Measurements from ENCODE around the gene CELA2B.
A peak's percentile ranks its signal among the peaks of the same experiment; 100 is the strongest.
"Not testable (repeated sequence)": the region's sequence is repeated elsewhere in the genome, so short reads cannot be mapped to it uniquely, and the experiment has no call there.

CELA2B gene

DNA sequence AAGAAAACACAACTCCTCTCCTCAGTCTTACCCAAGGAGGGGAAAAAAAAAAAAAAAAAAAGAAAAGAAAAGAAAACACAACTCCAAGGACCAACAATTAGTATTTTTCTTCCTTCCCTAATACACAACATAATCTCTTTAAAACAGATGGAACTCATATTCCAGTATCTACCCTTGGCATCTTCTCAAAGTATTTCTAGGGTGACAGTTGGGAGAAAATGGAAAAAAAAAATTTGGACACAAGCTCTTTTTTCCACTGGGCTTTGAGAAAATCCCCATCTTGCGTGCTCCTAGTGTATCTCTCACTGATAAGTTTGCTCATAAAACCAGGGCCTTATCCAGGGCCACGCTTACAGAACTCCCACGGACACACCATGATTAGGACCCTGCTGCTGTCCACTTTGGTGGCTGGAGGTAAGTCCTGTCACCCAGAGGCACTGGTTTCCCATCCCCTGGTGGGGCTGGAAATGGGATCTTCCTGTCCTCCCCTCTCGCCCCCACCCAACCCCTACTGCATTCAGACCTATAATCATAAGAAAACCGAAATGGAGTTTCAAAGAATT is at the start of gene CELA2B:
TSS of gene CELA2B (plus strand) at position 353 of the 563 bp plus-strand sequence. CDS start at position 375, 22 bp downstream.
- no peak for DNase-seq (ENCODE audit: low read depth in 2 of 2)

DNA sequence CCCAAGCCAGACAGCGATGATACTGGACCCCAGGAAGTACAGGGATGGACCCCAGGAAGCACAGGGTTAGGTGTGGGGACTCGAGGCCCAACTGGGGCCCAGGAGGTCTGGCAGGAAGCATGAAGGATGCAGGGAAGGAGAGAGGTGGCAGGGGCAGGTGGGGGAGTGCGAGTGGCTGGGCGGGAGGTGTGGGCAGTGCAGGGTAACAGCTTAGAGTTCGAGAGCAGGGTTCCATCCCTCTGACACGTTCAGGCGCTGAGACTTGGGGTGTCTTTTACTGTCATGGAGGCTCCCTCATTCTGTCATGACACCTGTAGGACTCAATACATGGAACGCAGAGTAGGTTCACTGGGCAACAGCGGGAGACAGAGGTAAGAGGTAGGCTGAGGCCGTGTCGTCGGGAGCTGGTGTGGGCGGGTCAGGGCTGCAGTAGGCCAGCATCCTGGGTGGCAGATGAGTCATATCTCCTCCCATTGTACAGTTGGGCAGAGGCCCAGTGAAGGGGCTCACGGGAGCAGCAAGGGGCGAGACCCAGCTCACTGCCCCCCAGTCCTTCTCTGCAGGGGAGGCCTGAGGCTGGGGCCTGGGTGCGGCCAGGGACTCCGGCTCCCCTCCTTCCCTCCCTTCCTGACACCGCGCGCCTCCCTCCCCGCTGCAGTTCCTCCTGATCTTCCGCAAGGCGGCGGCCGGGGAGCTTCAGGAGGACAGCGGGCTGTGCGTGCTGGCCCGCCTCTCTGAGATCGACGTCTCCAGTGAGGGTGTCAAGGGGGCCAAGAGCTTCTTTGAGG is 49.2 kb upstream of the CELA2B start:
- DNase-seq (ENCODE audit: low read depth in 2 of 2), result no peak

DNA sequence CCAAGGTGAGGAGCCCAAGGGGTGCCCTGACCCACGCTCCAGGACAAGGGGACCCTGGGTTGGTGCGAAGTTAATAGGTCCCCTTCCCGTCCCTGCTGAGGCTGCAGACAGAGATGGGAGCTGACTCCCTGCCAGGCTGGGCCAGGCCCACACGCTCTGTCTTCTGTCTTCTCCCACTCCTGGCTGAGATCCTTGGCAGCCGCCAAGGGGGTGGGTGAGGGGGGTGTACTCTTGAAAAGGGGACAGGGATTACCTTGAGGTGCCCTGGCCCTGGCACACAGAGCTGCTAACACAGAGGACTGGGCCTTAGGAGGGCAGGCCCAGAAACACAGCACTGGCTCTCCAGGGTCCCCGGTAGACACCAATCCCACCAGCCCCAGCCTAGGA is 48.6 kb upstream of the CELA2B start:
- no peak for DNase-seq (ENCODE audit: low read depth in 2 of 2)

DNA sequence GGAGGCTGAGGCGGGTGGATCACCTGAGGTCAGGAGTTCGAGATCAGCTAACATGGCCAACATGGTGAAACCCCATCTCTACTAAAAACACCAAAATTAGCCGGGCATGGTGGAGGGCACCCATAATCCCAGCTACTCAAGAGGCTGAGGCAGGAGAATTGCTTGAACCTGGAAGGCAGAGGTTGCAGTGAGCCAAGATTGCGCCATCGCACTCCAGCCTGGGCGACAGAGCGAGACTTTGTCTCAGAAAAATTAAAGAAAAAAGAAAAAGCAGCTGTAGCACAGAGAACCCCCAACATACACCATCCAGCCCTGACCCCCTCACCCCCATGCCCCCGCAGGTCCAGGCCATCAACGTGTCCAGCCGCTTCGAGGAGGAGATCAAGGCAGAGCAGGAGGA is 47.7 kb upstream of the CELA2B start:
- not testable (repeated sequence) for DNase-seq (ENCODE audit: low read depth in 2 of 2)

DNA sequence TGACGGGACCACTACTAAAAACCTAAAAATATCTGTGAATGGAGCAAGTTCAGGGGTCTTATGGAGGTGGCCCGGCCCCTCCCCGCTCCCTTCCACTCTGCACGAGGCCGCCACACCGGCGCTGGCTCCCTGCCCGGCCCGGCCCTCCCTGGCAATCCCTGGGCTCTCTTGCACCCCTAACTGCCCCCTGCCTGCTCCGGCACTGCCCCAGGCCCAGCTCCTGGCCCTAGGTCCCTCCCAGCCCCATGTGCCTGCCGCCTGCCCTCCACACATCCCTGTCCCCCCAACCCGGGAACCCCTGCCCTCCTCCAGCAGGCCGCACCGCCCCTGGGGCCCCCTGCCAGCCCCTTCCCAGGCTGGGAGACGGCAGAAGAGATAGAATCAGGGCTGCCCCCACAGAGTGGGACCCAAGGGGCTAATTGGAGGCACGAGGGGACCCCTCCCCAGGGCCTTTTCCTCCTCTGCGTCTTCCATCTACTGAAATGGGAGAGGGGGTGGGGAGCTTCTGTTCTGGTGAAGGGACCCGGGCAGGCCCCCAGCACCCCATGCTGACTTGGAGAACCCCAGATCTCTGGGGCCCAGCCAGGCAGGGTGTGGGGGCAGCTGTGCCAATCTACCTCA is 47.0 kb upstream of the CELA2B start:
- DNase-seq (ENCODE audit: low read depth in 2 of 2), result no peak

DNA sequence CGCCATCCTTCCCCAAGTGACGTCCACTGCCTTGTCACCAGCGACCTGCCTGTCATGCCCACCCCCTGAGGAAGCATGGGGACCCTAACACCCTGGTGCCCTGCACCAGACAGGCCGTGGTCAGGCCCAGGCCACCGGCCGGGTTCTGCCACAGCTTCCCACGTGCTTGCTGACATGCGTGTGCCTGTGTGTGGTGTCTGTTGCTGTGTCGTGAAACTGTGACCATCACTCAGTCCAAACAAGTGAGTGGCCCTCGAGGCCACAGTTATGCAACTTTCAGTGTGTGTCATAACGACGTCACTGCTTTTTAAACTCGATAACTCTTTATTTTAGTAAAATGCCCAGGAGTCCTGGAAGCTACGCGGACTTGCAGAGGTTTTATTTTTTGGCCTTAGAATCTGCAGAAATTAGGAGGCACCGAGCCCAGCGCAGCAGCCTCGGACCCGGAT is 46.2 kb upstream of the CELA2B start:
- no peak for DNase-seq (ENCODE audit: low read depth in 2 of 2)

DNA sequence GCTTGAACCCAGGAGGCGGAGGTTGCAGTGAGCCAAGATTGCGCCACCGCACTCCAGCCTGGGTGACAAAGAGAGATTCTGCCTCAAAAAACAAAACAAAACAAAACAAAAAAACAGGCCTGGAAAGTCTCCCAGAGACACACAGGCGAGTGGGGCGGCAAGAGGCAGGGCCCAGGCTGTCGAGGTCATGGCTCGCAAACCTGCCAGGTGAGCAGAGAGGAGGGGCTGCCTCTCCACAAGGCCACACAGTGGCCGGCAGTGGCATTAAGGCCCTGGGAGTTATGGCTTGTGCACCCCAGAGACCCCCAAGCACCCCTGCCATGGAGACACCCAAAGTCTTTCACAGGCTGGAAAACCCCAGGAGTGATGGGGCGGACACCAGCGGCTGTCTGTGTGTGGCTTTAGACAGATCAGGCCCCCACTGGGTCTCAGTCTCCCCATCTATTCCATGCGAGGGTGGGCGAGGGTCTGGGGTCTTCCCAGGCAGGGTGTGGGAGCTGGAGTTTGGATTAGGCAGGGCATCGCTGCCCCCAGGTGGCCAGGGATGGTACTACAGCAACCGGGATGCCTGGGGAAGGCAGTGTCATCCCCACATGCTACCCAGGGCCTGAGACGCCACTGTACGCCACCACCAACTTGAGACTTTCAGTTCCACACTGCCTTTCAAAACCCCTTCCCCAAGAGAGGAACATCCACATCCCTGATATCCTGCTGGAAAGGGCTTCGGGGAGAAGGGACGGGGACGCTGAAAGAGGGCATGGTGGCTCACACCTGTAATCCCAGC is 44.9 kb upstream of the CELA2B start:
- peak; percentile 67 to 78 for DNase-seq (ENCODE audit: low read depth in 2 of 2)

DNA sequence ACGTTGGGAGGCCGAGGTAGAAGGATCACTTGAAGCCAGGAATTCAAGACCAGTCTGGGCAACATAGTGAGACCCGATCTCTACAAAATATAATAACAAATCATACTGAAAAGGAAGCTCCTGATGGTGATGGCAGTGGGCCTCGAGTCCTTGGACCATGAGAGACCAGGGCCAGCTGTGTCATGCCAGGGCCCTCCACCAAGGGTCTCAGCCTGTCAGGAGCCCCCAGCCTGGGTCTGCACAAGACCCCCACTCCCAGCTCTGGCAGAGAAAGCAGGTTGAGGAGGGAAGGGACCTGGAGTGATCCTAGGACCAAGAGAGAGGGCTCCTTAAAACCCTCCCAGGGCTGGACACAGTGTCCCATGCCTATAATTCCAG is 44.3 kb upstream of the CELA2B start:
- no peak for DNase-seq (ENCODE audit: low read depth in 2 of 2)

DNA sequence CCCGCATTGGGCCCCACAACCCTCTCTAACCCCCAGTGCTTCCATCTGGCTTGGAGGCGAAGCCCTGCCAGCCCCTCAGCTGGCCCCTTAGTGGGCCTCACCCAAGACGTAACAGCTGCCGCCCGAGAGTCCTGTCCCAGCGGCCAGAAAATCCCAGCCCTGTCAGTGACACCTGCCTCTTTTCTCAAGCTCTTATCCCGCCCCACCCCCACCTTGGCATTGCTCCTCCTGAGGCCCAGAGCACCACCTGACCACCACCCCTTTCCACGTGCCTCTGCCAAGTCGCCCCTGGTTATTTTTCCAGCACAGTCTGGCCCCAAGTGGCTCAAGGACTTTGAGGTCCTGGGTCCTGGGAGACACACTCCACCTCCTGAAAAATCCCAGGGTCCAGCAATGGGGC is 43.6 kb upstream of the CELA2B start:
- no peak for DNase-seq (ENCODE audit: low read depth in 2 of 2)

DNA sequence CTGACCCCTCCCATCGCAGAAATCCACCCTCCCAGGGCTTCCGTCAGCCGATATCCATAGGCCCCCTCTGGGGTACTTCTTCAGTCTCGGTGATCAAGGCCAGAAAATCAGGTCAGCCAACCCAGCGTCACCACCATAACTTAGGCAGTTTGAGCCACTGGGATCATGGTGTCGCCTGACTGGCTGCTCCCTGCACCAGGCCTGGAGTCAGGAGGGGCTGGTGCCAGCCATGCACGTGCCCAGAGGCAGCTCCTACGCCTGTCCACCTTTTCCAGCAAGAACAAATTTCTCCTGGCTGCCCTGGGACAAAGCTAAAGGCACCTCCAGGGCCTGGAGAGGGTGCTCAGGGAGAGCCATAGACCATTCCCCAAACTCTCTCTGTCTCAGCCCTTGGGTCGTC is 42.4 kb upstream of the CELA2B start:
- no peak for DNase-seq (ENCODE audit: low read depth in 2 of 2)

DNA sequence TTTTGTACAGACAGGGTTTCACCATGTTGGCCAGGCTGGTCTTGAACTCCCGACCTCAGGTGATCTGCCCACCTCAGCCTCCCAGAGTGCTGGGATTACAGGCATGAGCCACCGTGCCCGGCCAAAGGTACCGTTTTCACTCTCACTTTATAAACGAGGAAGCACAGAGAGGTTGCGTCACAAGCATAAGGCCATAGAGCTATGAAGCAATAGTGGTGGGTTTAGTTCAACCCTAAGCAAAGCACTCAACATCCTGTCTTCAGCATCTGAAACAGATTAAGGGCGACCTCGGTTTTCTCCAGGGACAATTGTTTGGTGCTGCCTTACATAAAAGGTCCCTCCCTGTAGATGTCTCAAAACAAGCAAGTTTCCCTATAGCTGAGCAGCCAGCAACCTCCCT is 41.2 kb upstream of the CELA2B start:
- DNase-seq (ENCODE audit: low read depth in 2 of 2), result not testable (repeated sequence)

DNA sequence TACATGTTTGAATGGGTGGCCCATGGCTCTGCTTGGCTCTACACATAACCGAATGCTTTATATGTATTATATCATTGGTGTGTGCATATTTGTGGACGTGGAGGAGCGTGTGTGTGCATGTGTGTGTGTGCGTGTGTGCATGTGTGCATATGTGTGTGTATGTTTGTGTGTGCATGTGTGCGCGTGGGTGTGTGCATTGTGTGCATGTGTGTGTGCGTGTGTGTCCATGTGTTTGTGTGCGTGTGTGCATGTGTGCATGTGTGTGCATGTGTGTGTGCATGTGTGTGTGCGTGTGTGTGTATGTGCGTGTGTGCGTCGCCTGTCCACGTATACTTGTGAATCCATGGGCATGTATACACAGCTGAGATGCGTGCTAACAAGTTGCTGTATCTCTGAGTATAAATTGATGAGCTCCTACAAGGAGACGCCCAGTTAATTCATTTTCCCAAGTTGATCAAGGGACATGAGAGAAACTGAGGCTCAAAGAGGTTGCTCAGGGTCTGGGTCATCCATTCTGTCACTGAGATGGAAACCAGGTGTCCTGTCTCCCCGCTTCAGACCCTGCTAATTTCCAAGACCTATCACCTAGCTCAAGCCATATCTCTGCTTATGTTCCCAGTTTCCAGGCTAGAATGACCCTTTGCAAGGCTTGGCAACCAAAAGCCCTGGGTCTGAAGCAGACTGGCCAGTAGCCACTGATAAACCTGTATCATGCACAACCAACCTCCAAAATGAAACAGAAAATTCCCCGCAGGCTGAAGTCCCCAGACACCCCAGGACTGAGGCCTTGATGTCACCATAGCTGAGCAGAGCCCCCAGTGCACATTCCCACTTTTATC is 40.4 kb upstream of the CELA2B start:
- no peak for DNase-seq (ENCODE audit: low read depth in 2 of 2)

DNA sequence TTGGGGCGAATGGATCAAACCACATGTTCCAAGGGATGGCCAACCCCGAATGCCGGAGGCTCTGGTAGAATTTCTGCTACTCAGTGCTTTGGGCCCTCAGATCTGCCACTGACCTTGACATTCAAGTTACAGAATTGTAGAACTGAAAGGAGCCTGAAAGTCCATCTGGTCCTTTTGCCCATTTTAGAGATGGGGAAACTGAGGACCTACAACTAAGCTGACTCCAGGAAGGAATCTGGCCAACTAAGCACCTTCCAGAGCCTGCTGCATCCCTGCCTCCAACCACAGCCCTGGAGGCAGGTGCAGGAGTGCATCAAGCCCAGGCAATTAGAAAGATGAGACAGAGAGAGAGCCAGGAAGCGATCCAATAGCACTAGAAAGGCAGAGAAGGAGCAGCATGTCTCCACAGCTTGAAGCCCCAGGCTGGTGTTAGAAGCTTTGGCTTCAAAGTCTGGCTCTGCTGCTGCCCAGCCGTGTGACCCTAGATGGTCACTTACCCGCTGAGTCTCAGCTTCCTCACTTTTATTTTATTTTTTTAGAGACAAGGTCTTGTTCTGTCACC is 38.9 kb upstream of the CELA2B start:
- no peak for DNase-seq (ENCODE audit: low read depth in 2 of 2)

DNA sequence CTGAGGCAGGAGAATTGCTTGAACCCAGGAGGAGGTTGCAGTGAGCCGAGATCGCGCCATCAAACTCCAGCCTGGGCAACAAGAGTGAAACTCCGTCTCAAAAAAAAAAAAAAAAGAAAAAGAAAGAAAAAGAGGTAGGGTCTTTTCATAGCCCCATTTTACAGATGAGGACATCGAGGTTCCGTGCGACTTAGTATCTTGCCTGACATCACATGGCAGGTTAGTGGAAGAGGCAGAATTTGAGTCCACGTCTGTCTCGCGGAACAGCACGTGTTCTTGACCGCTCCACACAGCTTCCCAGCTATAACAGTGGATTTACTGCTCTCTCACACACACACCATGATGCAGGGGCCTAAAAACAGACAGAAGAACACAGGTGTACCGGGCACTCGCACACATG is 36.6 kb upstream of the CELA2B start:
- DNase-seq (ENCODE audit: low read depth in 2 of 2), result no peak

DNA sequence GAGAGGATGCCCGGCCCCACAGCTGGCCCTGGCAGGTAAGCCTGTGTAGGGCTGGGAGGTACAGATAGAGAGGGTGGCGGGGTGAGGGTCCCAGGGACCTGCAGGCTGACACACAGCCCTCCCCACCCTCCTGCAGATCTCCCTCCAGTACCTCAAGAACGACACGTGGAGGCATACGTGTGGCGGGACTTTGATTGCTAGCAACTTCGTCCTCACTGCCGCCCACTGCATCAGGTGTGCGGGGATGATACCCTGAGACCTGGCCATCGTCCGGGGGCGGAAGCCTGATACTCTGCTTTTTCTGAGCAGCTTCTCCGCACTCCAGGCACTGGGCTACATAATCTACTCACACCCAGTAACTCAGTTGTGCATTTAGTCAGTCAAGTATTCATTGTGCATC is 35.5 kb upstream of the CELA2B start:
- DNase-seq (ENCODE audit: low read depth in 2 of 2), result no peak

DNA sequence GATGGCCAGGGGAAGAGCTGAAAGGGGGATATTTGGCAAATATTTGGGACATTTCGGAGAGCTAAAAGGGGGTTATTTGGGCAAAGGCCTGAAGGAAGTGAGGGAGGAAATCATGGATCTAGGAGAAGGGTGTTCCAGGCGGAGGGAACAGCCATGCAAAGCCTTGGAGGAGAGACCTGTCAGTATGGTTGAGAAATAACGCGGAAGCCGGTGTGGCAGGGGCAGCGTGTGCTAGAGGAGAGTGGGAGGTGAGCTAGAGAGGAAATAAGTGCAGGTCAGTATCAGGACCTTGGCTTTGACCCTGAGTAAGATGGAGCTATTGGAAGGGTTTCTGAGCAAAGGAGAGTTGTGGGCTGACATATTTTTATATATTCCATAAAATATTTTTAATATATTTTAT is 34.7 kb upstream of the CELA2B start:
- DNase-seq (ENCODE audit: low read depth in 2 of 2), result no peak

DNA sequence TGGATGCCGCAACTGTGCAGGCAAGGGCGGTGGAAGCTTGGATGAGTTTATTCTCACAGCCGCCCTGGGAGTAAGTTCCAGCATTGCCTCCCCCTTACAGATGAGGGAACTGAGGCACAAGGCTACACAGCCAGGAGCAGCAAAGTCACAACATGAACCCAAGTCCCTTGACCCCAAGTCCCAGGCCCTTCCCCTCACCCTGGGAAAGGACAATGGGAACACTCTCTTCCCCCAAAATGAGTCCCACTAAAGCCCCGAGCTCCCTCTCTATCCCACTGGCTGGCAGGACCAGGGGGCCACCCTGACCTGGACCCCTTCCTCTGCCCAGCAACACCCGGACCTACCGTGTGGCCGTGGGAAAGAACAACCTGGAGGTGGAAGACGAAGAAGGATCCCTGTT is 33.8 kb upstream of the CELA2B start:
- no peak for DNase-seq (ENCODE audit: low read depth in 2 of 2)

DNA sequence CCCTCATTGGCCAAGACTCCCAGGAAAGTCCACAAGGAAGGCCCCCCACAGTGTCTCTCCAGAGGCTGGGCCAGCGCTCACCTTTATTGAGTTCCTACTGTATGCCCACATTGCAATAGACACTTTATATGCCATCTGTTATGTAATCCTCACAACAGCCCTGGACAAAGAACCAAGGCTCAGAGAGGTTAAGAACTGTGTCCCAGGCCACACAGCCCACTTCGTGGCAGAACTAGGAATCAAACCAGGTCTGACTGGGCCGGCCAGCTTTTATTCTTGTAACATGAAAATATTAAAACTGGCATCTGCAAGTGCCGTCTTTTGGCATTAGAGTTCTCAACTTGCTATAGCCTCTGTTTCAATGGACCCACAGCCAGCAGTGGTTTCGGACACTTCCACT is 33.1 kb upstream of the CELA2B start:
- no peak for DNase-seq (ENCODE audit: low read depth in 2 of 2)

DNA sequence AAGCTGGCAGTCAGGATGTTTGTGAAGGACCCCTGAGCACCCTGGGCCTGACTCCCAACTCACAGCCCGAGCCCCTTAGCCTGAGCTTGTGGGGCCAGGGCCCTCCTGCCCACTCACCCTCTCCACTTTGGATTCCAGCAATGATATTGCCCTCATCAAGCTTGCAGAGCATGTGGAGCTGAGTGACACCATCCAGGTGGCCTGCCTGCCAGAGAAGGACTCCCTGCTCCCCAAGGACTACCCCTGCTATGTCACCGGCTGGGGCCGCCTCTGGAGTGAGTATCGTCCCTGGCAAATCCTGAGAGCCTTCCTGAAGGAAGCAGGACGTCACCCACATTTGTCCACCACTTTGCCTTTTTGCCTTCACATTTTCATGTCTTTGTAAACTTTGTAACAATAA is 32.6 kb upstream of the CELA2B start:
- DNase-seq (ENCODE audit: low read depth in 2 of 2), result no peak

DNA sequence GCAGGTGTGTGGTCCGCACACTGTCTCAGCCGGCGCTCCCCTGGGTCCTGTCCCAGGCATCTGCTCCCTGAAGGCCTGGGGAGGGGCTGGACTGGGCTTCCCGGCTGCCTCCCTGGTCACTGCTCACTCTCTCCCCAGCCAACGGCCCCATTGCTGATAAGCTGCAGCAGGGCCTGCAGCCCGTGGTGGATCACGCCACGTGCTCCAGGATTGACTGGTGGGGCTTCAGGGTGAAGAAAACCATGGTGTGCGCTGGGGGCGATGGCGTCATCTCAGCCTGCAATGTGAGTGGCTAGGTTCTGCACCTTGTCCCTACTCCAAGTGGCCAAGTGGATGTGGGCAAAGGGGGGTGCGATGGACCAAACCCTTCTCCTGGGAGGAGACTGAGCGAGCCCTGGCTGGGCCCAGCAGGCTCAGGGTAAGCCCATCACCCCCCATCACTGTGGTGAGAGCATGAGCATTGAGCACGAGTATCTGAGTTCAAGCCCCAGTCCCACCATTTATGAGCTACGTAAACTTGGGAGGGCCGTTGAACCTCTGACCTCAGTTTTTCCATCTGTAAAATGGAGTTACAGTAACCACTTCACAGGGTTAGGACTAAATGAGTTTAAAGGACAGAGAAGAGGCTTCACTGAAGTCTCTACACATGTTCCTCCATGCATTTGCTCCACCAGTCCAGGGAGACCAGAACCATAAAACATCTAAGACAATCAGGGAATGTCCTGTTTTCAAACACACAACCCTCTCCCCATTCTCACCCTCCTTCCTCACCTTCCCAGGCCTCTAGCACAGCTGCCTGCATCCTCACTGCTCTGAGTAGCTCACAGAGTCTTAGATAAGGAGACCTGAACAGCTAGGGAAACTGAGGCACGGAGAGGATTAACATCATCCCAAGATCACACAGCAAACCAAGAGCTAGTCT is 31.2 kb upstream of the CELA2B start:
- no peak for DNase-seq (ENCODE audit: low read depth in 2 of 2)
